ENCODE measurements around the gene SLFN14.

The SLFN14 gene

GRCh38 chr17:35596530-35597233 lies 36.1 kb upstream of the SLFN14 start:
- peaks cover 62 to 79% of the 10 kb centered on the region in 2 experiments for H3K36me3 ChIP-seq (ENCODE audit: control insufficient read depth in 2 of 2, insufficient read depth in 1 of 2, low read length in 2 of 2)
- no peak overlapping the region for H3K4me3 ChIP-seq (ENCODE audit: low read depth, low read length)
- ChIA-PET POLR2A (interaction anchor here (0.7 kb wide), 1 partner anchor 17 kb away, joined by 3 read pairs; no protein-coding TSS in a partner anchor), CTCF (interaction anchor here (0.6 to 2.6 kb wide), 6 partner anchors 11 to 151 kb away, joined by 3 to 10 read pairs (median 4); no protein-coding TSS in a partner anchor)
- TF ChIP-seq FEZF1 (tag by site-specific recombination; IDR thresholded peaks at IDR 0.05) = no peak
- TF ChIP-seq PBX3 (CRISPR knock-in tag; IDR thresholded peaks at IDR 0.05) = no peak
- TF ChIP-seq ZNF335 (tag by site-specific recombination; conservative IDR thresholded peaks at IDR 0.05) = no peak
- TF ChIP-seq ZBTB49 (tag by site-specific recombination; IDR thresholded peaks at IDR 0.05; ENCODE audit: low read depth) = no peak
- no peaks in the 10 kb centered on the region for H3K4me1 ChIP-seq (ENCODE audit: control insufficient read depth, insufficient read depth, low read length)
- H3K27ac ChIP-seq (ENCODE audit: extremely low read depth, low read depth, low read length) = no peak overlapping the region
- no peaks in the 10 kb centered on the region for H3K9me3 ChIP-seq (ENCODE audit: control insufficient read depth, insufficient read depth, low read depth, low read length)

GRCh38 chr17:35596072-35596471 lies 35.5 kb upstream of the SLFN14 start:
- ChIA-PET CTCF (interaction anchor here (0.6 to 2.6 kb wide), 5 partner anchors 10 to 55 kb away, joined by 3 to 10 read pairs (median 4); no protein-coding TSS in a partner anchor), POLR2A (interaction anchor here (0.7 kb wide), 1 partner anchor 17 kb away, joined by 3 read pairs; no protein-coding TSS in a partner anchor)
- H3K4me1 ChIP-seq (ENCODE audit: control insufficient read depth, insufficient read depth, low read length) = no peaks in the 10 kb centered on the region
- no peak for TF ChIP-seq ZNF513 (tag by site-specific recombination; IDR thresholded peaks at IDR 0.05)
- TF ChIP-seq PATZ1 (tag by site-specific recombination; IDR thresholded peaks at IDR 0.05) = no peak
- TF ChIP-seq ZNF362 (tag by site-specific recombination; IDR thresholded peaks at IDR 0.05) = no peak
- TF ChIP-seq ZNF354C (tag by site-specific recombination; IDR thresholded peaks at IDR 0.05; ENCODE audit: borderline replicate concordance, low read depth) = no peak
- TF ChIP-seq ZNF302 (tag by site-specific recombination; IDR thresholded peaks at IDR 0.05; ENCODE audit: low read depth) = no peak
- TF ChIP-seq ZNF660 (tag by site-specific recombination; IDR thresholded peaks at IDR 0.05) = no peak
- TF ChIP-seq ZNF274 (IDR thresholded peaks at IDR 0.05; ENCODE audit: low read length) = no peak
- no peak for TF ChIP-seq ZNF274 (tag by site-specific recombination; IDR thresholded peaks at IDR 0.05; ENCODE audit: borderline replicate concordance)
- no peak for TF ChIP-seq ZNF175 (tag by site-specific recombination; IDR thresholded peaks at IDR 0.05)
- no peak for TF ChIP-seq ZNF792 (tag by site-specific recombination; IDR thresholded peaks at IDR 0.05)
- no peak for TF ChIP-seq KLF1 (tag by site-specific recombination; IDR thresholded peaks at IDR 0.05)
- TF ChIP-seq ZNF19 (tag by site-specific recombination; IDR thresholded peaks at IDR 0.05; ENCODE audit: low read depth) = no peak
- TF ChIP-seq ZNF596 (tag by site-specific recombination; IDR thresholded peaks at IDR 0.05) = no peak
- TF ChIP-seq ZBTB48 (tag by site-specific recombination; IDR thresholded peaks at IDR 0.05) = no peak
- no peak for TF ChIP-seq ZNF704 (tag by site-specific recombination; IDR thresholded peaks at IDR 0.05)
- no peak for TF ChIP-seq SETDB1 (IDR thresholded peaks at IDR 0.05; ENCODE audit: insufficient read length, low read length)
- TF ChIP-seq ZNF692 (tag by site-specific recombination; IDR thresholded peaks at IDR 0.05) = no peak
- TF ChIP-seq ZNF248 (tag by site-specific recombination; IDR thresholded peaks at IDR 0.05) = no peak
- no peaks in the 10 kb centered on the region for H3K9me3 ChIP-seq (ENCODE audit: control insufficient read depth, insufficient read depth, low read depth, low read length)
- H3K27ac ChIP-seq (ENCODE audit: extremely low read depth, low read depth, low read length) = no peak overlapping the region
- no peak overlapping the region for H3K4me3 ChIP-seq (ENCODE audit: low read depth, low read length)
- peaks cover 56 to 73% of the 10 kb centered on the region in 2 experiments for H3K36me3 ChIP-seq (ENCODE audit: control insufficient read depth in 2 of 2, insufficient read depth in 1 of 2, low read length in 2 of 2)
